EL (cell line): ENCODE data around the gene RAB24.
A peak's percentile ranks its signal among the peaks of the same experiment; 100 is the strongest.
"Not testable (repeated sequence)": the region's sequence is repeated elsewhere in the genome, so short reads cannot be mapped to it uniquely, and the experiment has no call there.

Experiments used
- DNase-seq: peaks from one replicate; pipeline ENCODE4 v3.0.0-alpha.2; 2016

Gene RAB24

GRCh38 chr5:177303121-177303924 is at the start of gene RAB24, which contains the start of gene PRELID1:
RAB24 (minus strand) TSS chr5:177303719; CDS start chr5:177303288, 431 bp downstream.
PRELID1 (plus strand) TSS chr5:177303799; CDS start chr5:177303986, 187 bp downstream.
- peak; percentile 85 for DNase-seq

- no peak for DNase-seq
Measured at GRCh38 chr5:177353093-177353492, 49.6 kb upstream of the RAB24 start.

- DNase-seq = peak; percentile 96
Measured at GRCh38 chr5:177351392-177352329, 48.1 kb upstream of the RAB24 start, which contains the start of gene LMAN2. LMAN2 (minus strand) TSS chr5:177351668; CDS start chr5:177351647, 21 bp downstream.

- no peak for DNase-seq
Measured at GRCh38 chr5:177350776-177351391, 47.4 kb upstream of the RAB24 start.

GRCh38 chr5:177349762-177350161 is 46.2 kb upstream of the RAB24 start:
- no peak for DNase-seq

- DNase-seq = no peak
Measured at GRCh38 chr5:177349362-177349647, 45.8 kb upstream of the RAB24 start.

- DNase-seq = no peak
Measured at GRCh38 chr5:177347699-177348098, 44.2 kb upstream of the RAB24 start.

GRCh38 chr5:177346820-177347219 is 43.3 kb upstream of the RAB24 start:
- DNase-seq = no peak

GRCh38 chr5:177344891-177345290 is 41.4 kb upstream of the RAB24 start:
- no peak for DNase-seq

- no peak for DNase-seq
Measured at GRCh38 chr5:177343777-177344176, 40.3 kb upstream of the RAB24 start.

- not testable (repeated sequence) for DNase-seq
Measured at GRCh38 chr5:177343000-177343399, 39.5 kb upstream of the RAB24 start.

- no peak for DNase-seq
Measured at GRCh38 chr5:177339107-177339638, 35.7 kb upstream of the RAB24 start.

GRCh38 chr5:177338251-177339106 is 35.0 kb upstream of the RAB24 start:
- no peak for DNase-seq

- no peak for DNase-seq
Measured at GRCh38 chr5:177336603-177337494, 33.3 kb upstream of the RAB24 start.

GRCh38 chr5:177336112-177336511 is 32.6 kb upstream of the RAB24 start:
- peak; percentile 21 for DNase-seq

- DNase-seq = no peak
Measured at GRCh38 chr5:177335701-177336065, 32.2 kb upstream of the RAB24 start.

- DNase-seq = no peak
Measured at GRCh38 chr5:177334781-177335700, 31.5 kb upstream of the RAB24 start.

- DNase-seq = no peak
Measured at GRCh38 chr5:177334155-177334551, 30.6 kb upstream of the RAB24 start.

- DNase-seq = no peak
Measured at GRCh38 chr5:177333420-177334154, 30.1 kb upstream of the RAB24 start.
